HEK293T (cell line): ENCODE measurements around the gene VPS45.
A peak's percentile ranks its signal among the peaks of the same experiment; 100 is the strongest.

Experiments
- CTCF ChIA-PET: fragments of 350-600 bp; formaldehyde crosslinking; extraction: SDS; loops from one replicate; lab custom pipeline; 2021; ENCODE audit warnings: antibody characterized with exemption, inconsistent platforms; lab: Yijun Ruan, JAX
- POLR2A ChIA-PET: fragments of 350-600 bp; formaldehyde crosslinking; extraction: SDS; loops from one replicate; lab custom pipeline; 2020; ENCODE audit warnings: antibody characterized with exemption, inconsistent platforms; lab: Yijun Ruan, JAX
- DNase-seq: peaks from one replicate; pipeline ENCODE4 v3.0.0; 2012; ENCODE audit warnings: mixed read lengths; ENCODE audit errors: extremely low spot score
- ARNT ChIP-seq: fragments of 450-650 bp; IDR thresholded peaks from 2 replicates; pipeline ENCODE4 v1.6.1; 2017; ENCODE audit warnings: mild to moderate bottlenecking
- BHLHE40 ChIP-seq: fragments of 450-650 bp; IDR thresholded peaks from 2 replicates; pipeline ENCODE4 v1.6.1; 2016; ENCODE audit warnings: mild to moderate bottlenecking, moderate library complexity, borderline replicate concordance
- CTBP1 ChIP-seq: fragments of 450-650 bp; IDR thresholded peaks from 2 replicates; pipeline ENCODE4 v1.6.1; 2016; ENCODE audit warnings: borderline replicate concordance
- ELF4 ChIP-seq: fragments of 450-650 bp; IDR thresholded peaks from 2 replicates; pipeline ENCODE4 v1.6.1; 2017; ENCODE audit warnings: antibody characterized with exemption
- FOXA1 ChIP-seq: fragments of 450-650 bp; IDR thresholded peaks from 2 replicates; pipeline ENCODE4 v1.6.1; 2016; ENCODE audit warnings: mild to moderate bottlenecking
- FOXK2 ChIP-seq: fragments of 450-650 bp; IDR thresholded peaks from 2 replicates; pipeline ENCODE4 v1.6.1; 2016; ENCODE audit warnings: mild to moderate bottlenecking
- FOXM1 ChIP-seq: fragments of 450-650 bp; IDR thresholded peaks from 2 replicates; pipeline ENCODE4 v1.6.1; 2017; ENCODE audit warnings: mild to moderate bottlenecking, borderline replicate concordance
- HDGF ChIP-seq: fragments of 450-650 bp; IDR thresholded peaks from 2 replicates; pipeline ENCODE4 v1.6.1; 2017; ENCODE audit warnings: antibody characterized with exemption, borderline replicate concordance
- L3MBTL2 ChIP-seq: fragments of 450-650 bp; conservative IDR thresholded peaks from 2 replicates; pipeline ENCODE4 v1.6.1; 2016; ENCODE audit warnings: mild to moderate bottlenecking
- LEF1 ChIP-seq: fragments of 450-650 bp; IDR thresholded peaks from 2 replicates; pipeline ENCODE4 v1.6.1; 2017; ENCODE audit warnings: mild to moderate bottlenecking, borderline replicate concordance
- NFRKB ChIP-seq: fragments of 450-650 bp; IDR thresholded peaks from 2 replicates; pipeline ENCODE4 v1.6.1; 2016; ENCODE audit warnings: mild to moderate bottlenecking, moderate library complexity
- SP1 ChIP-seq: fragments of 450-650 bp; IDR thresholded peaks from 2 replicates; pipeline ENCODE4 v1.6.1; 2017
- SUZ12 ChIP-seq: fragments of 450-650 bp; IDR thresholded peaks from 2 replicates; pipeline ENCODE4 v1.6.1; 2016; ENCODE audit warnings: mild to moderate bottlenecking
- ZNF384 ChIP-seq: fragments of 450-650 bp; IDR thresholded peaks from 2 replicates; pipeline ENCODE4 v1.6.1; 2016
- TF ChIP-seq, protein P1 (sequence below): fragments of 450-650 bp; IDR thresholded peaks from 2 replicates; pipeline ENCODE4 v1.6.1; 2016

Gene VPS45

DNA sequence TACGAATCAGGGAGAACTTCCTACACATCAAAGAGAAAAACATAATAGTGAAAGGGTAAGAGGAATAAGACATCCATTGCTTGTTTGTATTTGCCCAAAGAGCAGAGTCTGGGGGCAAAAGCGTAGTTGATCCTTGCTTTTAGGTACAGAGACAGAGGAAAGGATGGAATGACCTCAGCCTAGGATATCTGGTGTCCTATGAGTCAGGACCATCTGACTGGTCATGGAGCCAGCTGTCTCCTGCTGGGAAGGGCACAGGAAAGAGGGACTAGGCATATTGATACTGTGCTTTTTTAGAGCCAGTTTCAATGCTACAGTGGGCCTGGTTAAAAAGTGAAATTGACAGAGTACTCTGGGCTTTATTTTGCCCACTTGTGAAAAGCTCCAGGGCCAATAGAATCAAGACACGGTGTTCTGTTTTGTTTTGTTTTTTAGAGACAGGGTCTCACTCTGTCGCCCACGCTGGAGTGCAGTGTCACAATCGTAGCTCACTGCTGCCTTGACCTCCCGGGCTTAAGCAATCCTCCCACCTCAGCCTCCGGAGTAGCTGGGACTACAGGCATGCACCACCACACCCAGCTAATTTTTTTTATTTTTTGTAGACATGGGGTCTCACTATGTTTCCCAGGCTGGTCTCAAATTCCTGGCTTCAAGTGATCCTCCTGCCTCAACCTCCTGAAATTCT lies 85.3 kb downstream of the VPS45 start:
- peak; percentile 12 for DNase-seq
- ChIA-PET POLR2A (interaction anchor here (1.2 kb wide), 1 partner anchor 9 kb away, joined by 6 read pairs; no protein-coding TSS in a partner anchor), CTCF (no interaction called here)
- no peak for TF ChIP-seq ZNF384
- TF ChIP-seq FOXA1: no peak
- TF ChIP-seq SUZ12: no peak
- no peak for TF ChIP-seq FOXM1
- no peak for TF ChIP-seq FOXK2
- no peak for TF ChIP-seq ARNT
- no peak for TF ChIP-seq BHLHE40
- no peak for TF ChIP-seq HDGF
- TF ChIP-seq L3MBTL2: no peak

DNA sequence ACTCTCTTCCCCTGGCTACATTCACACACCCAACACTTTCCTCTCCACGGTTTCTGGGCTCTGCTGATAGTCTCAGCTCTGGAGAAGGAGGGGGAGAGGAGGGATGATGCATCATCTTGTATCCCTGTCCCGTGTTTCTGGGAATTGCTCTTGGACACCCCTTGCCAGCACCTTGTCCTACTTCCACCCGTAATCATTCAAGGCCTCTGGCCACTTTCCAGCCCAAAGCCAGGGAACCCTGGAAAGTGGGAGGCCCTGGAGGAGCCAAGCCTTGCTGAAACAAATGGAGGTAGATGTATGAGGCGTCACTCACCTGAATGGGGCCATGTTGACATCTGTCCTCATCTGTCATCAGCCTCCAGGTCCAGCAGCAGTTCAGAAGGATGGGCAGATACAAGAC lies 86.6 kb downstream of the VPS45 start:
- CTCF ChIA-PET: no interaction called here
- TF ChIP-seq BHLHE40 (no peak), ARNT (no peak), HDGF (no peak), NFRKB (no peak), LEF1 (no peak), SP1 (no peak), CTBP1 (no peak)
- TF ChIP-seq, protein P1, sequence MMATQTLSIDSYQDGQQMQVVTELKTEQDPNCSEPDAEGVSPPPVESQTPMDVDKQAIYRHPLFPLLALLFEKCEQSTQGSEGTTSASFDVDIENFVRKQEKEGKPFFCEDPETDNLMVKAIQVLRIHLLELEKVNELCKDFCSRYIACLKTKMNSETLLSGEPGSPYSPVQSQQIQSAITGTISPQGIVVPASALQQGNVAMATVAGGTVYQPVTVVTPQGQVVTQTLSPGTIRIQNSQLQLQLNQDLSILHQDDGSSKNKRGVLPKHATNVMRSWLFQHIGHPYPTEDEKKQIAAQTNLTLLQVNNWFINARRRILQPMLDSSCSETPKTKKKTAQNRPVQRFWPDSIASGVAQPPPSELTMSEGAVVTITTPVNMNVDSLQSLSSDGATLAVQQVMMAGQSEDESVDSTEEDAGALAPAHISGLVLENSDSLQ: no peak
- DNase-seq: no peak
- POLR2A ChIA-PET: no interaction called here

DNA sequence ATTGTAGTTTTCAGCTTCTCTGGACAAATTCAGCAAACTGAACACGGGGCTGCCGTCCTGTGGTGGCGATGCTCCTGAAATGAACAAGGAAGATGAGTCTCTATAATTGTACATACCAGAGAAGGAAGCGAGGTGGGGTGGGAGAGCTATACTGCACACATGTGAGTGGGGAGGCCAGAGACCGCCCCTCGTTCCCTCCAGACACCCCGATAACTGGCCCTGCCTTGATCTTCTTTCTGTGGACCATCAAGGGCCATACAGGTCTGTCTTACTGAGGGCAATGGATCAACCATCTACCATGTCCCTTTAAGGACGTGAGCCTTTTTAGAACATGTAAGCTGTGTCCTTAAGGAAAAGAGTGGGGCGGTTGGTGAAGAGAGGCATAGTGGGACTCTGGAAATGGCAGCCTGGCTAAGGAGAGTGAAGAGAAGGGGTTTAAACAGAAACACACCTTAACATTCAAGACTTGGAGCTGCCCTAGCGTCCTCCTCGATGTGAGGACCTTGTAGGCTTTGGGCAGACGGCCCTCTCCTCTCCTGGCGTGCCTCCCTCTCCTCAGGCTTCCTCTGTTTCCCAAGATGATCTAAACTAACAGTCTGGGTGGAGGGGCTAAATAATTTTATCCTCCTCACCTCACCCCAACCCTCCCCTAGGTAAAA lies 88.0 kb downstream of the VPS45 start:
- ChIA-PET POLR2A (interaction anchor here (0.7 kb wide), 1 partner anchor 8 kb away, joined by 3 read pairs; no protein-coding TSS in a partner anchor), CTCF (interaction anchor here (1.0 kb wide), 1 partner anchor 10 kb away, joined by 4 read pairs; no protein-coding TSS in a partner anchor)
- TF ChIP-seq LEF1 (no peak), FOXK2 (no peak)
- DNase-seq: no peak

DNA sequence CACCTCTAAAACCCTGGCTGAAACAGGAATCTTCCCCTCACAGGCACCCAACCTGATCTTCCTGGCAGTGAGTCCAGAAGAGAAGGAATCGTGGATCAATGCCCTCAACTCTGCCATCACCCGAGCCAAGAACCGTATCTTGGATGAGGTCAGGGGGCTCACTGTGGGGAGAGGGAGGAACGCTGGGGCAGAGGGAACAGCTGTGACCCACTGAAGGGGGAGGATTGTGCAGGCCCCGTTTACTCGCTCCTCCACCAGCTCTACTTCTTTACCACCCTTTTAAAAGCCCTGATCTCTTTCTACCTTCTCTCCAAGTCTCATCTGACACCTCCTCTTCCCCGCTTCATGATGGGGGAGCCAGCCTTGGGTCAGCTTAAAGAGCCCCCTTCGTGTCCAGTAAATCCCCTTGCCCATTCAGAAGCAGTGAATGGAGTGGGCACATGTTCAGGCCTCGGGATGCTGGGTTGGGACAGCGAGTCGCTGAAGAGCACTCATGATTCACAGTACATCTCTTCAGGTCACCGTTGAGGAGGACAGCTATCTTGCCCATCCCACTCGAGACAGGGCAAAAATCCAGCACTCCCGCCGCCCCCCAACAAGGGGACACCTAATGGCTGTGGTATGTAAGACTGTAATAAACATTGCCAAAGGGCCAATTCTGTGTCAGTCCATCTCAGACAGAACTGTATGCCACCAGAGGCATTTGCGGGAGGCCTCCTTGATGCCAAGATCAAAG lies 89.5 kb downstream of the VPS45 start:
- DNase-seq: no peak
- POLR2A ChIA-PET: no interaction called here
- TF ChIP-seq ARNT (no peak), ZNF384 (no peak), FOXK2 (no peak), SP1 (no peak), L3MBTL2 (no peak), LEF1 (no peak), FOXM1 (no peak), SUZ12 (no peak), CTBP1 (no peak), HDGF (no peak), FOXA1 (no peak), BHLHE40 (no peak), ELF4 (no peak)
- TF ChIP-seq, protein P1: no peak
- CTCF ChIA-PET: interaction anchor here (0.6 kb wide), 1 partner anchor 25 kb away, joined by 4 read pairs; no protein-coding TSS in a partner anchor

DNA sequence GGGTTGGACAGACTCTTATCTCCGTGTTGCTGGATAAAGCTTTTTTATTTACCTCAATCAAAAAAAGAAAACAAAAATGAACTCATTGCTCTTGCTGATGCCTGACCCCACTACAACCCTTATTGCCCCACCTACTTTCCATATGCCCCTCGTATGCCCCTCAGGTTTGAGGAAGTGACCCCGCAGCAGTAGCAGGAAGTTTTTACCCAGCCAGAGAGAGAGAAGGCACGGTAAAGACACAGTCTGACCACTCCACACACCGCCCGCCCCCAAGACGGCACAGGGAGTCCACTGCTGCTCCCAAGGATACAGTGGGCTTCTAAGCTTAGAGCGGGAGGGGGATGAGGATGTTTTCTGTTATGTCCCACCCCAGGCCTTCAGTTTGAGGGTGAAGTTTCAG lies 92.0 kb downstream of the VPS45 start:
- TF ChIP-seq NFRKB: no peak
- TF ChIP-seq SP1: no peak
- no peak for TF ChIP-seq ELF4
- no peak for TF ChIP-seq CTBP1
- TF ChIP-seq FOXK2: no peak
- TF ChIP-seq FOXA1: no peak
- TF ChIP-seq LEF1: no peak
- TF ChIP-seq BHLHE40: no peak
- no peak for TF ChIP-seq ARNT
- TF ChIP-seq HDGF: no peak
- no peak for TF ChIP-seq ZNF384
- TF ChIP-seq, protein P1: no peak
- TF ChIP-seq FOXM1: no peak
- no peak for TF ChIP-seq SUZ12
- POLR2A ChIA-PET: no interaction called here
- no peak for DNase-seq
- CTCF ChIA-PET: interaction anchor here (0.8 kb wide), 1 partner anchor 86 kb away, joined by 3 read pairs; no protein-coding TSS in a partner anchor
